GM18519 (cell line): Measurements from ENCODE around the gene ITGB7.

Experiments
- ATAC-seq: cut with Tn5 transposase; IDR thresholded peaks from one replicate; pipeline ENCODE4 v1.9.1; 2021; ENCODE audit warnings: mild to moderate bottlenecking, moderate library complexity; ENCODE audit not compliant: unreplicated experiment, low FRiP score

Gene ITGB7

GRCh38 chr12:53198486-53199110 is 8.5 kb downstream of the ITGB7 start:
- ATAC-seq, result no peak

- no peak for ATAC-seq
Observed at GRCh38 chr12:53197011-53197640, 9.9 kb downstream of the ITGB7 start.

GRCh38 chr12:53196486-53196885 is 10.6 kb downstream of the ITGB7 start:
- ATAC-seq, result no peak

- ATAC-seq, result no peak
Observed at GRCh38 chr12:53195516-53196420, 11.3 kb downstream of the ITGB7 start.

- no peak for ATAC-seq
Observed at GRCh38 chr12:53194973-53195372, 12.1 kb downstream of the ITGB7 start.

GRCh38 chr12:53193985-53194716 is 12.9 kb downstream of the ITGB7 start:
- ATAC-seq, result no peak

- ATAC-seq, result no peak
Observed at GRCh38 chr12:53193040-53193439, 14.0 kb downstream of the ITGB7 start.

- no peak for ATAC-seq
Observed at GRCh38 chr12:53192531-53193021, 14.5 kb downstream of the ITGB7 start.

- no peak for ATAC-seq
Observed at GRCh38 chr12:53191885-53192530, 15.0 kb downstream of the ITGB7 start.

- ATAC-seq, result no peak
Observed at GRCh38 chr12:53191096-53191884, 15.8 kb downstream of the ITGB7 start.

GRCh38 chr12:53190108-53190729 is 16.8 kb downstream of the ITGB7 start:
- no peak for ATAC-seq

- ATAC-seq, result no peak
Observed at GRCh38 chr12:53187145-53187899, 19.7 kb downstream of the ITGB7 start.

- no peak for ATAC-seq
Observed at GRCh38 chr12:53186745-53187144, 20.3 kb downstream of the ITGB7 start.

- ATAC-seq, result no peak
Observed at GRCh38 chr12:53185582-53186153, 21.4 kb downstream of the ITGB7 start.

GRCh38 chr12:53184828-53185227 is 22.2 kb downstream of the ITGB7 start:
- no peak for ATAC-seq

GRCh38 chr12:53182903-53183302 is 24.1 kb downstream of the ITGB7 start:
- no peak for ATAC-seq

GRCh38 chr12:53181935-53182334 is 25.1 kb downstream of the ITGB7 start:
- ATAC-seq, result no peak
